ENCODE measurements around the gene KIF4B.
"Not testable (repeated sequence)": the region's sequence is repeated elsewhere in the genome, so short reads cannot be mapped to it uniquely, and the experiment has no call there.

The KIF4B gene

DNA sequence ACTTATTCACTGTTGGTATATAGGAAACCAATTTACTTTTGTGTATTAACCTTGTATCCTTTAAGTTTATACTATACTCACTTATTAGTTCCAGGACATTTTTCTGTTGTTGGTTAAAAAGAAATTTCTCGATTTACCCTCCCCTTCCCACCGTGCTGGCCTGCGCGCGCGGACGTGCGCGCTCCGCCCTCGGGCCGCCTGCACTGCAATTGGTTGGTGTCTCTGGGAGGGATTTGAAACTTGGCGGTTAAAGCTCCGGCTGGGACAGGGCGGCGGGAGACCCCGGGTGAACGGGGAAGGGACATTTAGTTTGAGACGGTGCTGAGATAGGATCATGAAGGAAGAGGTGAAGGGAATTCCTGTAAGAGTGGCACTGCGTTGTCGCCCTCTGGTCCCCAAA is at the start of gene KIF4B:
KIF4B (plus strand) TSS at position 230 of the 400 bp plus-strand sequence; CDS start at position 335, 105 bp downstream.
- no peak for DNase-seq

DNA sequence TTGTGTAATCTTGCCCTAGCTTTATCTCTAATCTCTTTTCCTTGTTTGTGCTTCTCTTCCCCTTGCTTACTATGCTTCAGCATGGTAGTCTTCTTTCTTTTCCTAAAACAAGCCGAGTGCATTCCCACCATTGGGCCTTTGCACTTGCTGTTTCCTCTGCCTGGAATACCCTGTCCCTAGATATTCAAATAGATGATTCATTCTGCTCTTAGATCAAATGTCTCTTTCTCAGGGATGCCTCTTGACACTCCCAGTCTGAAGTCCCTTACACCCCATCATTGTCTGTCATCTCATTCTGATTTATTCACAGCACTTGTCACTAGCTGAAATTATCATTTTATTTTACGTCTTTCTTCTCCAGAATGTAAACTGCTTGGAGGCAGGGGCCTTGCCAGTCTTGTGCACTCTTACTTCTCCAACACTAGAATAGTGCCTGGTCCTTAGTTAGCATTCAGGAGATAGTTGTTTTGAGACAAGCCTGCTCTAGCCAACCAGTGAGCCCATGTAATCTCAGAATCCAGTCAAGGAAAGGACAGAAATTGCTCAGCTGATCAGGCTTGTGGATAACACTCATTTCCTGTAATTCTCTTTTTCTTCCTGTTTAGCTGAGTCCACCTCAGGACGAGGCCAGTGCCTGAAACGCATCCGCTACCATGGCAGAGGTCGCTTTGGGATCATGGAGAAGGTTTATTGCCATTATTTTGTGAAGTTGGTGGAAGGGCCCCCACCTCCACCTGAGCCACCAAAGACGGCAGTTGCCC is 47.3 kb upstream of the KIF4B start:
- no peak for DNase-seq

- DNase-seq, result no peak
Observed at GRCh38 chr5:154966874-154967273, 46.7 kb upstream of the KIF4B start.

- DNase-seq, result no peak
Observed at GRCh38 chr5:154967421-154968024, 46.0 kb upstream of the KIF4B start.

GRCh38 chr5:154968953-154969352 is 44.6 kb upstream of the KIF4B start:
- no peak for DNase-seq

DNA sequence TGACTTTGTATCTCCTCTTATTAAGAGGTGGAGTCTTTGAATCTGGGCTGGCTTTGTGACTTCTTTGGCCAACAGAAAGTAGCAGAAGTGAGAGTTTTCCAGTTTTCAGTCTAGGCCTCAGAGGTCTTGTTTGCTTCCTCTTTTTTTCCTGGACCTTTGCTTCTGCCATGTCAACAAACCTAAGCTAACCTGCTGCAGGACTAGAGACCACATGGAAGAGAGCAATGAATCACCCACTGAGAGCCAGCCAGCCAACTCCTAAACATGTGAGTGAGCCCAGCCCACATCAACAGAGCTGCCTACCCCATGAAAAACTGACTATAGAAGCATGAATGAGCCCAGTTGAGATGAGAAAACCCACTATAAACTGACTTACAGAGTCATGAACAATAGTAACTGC is 42.8 kb upstream of the KIF4B start:
- no peak for DNase-seq

DNA sequence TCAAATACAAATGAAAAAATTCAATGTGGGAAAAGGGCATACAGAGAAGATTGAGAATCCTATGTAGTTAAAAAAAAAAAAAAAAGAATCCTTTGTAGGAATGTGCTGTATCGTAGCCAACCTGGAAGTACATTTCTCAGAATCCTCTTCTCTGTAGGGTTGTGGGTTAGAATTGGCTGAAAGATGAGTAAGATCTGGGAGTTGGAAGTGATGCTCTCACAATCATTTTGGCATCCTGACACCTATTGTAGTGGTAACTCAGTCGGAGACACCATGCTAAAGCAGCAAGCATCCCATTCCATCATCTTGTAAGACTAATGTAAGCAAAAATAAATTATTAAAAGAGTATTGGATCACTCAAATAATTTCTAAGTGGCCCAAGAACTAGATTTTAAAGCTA is 42.1 kb upstream of the KIF4B start:
- no peak for DNase-seq

DNA sequence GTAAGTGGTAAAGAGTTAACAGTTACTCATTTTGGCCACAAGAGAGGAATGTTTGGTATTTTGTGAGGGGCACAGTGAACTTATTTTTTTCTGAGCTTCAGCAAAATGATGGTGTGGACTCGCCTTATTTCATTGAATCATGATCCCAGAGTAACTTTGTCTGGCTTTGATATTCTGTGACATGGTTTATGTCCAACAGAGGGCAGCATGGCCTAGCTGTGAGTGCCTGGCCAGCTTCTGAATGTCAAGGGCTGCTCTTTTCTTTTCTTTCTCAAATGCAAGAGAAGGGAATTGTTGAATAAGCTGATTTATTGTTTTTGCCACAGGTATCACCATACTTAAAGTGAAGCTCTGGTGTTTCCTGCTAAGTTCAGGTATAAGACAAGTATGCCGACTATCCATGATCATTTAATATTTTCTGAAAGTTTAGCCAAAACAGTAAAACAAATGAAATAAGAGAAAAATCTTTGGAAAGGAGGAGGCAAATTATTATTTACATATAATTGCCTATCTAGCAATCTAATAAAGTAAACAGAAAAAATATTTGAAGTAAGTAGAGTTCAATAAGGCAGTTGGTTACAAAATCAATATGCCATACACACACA is 41.0 kb upstream of the KIF4B start:
- no peak for DNase-seq

GRCh38 chr5:154976082-154976481 is 37.5 kb upstream of the KIF4B start:
- not testable (repeated sequence) for DNase-seq

DNA sequence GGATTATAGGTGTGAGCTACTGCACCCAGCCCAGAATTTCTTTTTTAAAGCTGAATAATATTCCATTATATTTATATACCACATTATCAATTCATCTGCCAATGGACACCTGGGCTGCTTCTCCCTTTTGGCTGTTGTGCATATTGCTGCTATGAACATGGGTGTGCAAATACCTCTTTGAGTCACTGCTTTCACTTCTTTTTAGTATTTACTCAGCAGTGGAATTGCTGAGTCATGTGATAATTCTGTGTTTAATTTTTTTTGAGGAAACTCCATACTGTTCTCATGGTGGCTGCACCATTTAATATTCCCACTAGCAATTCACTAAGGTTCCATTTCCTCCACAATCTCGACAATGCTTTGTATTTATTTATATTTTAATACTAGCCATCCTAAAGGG is 36.1 kb upstream of the KIF4B start:
- no peak for DNase-seq

- not testable (repeated sequence) for DNase-seq
Observed at GRCh38 chr5:154978294-154978693, 35.3 kb upstream of the KIF4B start.

DNA sequence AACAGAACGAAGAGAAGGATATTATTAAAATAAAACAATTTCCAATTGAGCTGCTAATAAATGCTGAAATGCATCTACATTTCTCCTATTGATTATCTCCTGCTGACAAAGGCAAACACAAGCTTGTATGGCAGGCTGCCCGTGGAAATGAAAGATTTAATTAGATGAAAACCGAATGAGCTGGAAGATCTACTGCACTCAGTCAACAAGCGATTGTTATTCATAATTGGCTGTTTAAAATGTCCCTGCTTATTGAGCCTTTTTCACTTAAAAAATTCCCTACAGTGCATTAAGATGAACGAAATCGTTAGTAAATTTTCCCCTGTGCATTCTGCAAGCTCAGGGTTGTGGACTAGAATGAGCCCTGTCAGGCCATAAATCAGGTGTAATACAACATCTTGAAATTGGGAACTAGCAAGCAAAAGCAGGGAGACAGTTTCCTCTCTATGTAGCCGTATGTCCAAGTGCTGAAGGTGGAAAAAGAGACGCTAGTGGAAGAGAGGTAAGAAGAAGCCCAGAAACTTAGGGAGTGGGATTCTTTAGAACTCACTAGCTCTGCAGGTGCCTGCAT is 28.5 kb upstream of the KIF4B start:
- no peak for DNase-seq

- DNase-seq, result no peak
Observed at GRCh38 chr5:154986151-154986550, 27.4 kb upstream of the KIF4B start.

- no peak for DNase-seq
Observed at GRCh38 chr5:154989626-154990025, 23.9 kb upstream of the KIF4B start.

DNA sequence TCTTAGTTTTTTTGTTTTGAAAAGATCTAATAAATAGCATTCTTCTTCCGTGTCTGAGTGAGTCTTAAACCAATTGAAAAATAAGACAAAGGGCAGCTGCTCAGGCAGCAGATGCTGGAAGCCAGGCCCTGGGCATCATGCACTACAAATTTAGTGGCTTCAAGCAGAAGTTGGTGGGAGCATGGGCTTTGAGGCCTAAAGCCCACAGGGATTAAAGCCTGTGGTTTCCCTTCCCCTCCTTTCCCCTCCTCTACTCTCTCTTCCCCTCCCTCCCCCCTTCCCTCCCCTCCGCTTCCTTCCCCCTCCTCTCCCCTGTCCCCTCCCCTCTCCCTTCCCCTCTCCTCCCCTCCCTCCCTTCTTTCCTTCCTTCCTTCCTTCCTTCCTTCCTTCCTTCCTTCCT is 20.1 kb upstream of the KIF4B start:
- DNase-seq, result no peak

DNA sequence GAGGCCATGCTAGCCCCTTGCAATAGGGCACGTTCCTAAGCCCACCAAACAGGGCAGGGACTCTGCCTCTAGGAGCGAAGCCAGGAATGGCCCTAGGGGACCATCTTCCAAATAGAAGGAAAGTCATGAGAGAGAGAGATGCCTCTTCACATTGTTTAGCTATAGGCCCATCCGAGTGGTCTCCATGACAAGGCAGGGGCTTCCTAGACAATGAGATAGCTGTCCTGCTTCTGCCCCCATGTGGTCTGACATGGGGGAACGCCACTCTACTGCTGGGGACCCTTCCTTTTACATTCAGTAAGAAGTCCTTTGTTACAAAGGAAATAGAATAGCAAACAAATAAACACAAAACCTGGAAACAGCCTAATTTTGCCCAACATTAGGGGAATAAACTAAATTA is 17.9 kb upstream of the KIF4B start:
- DNase-seq, result no peak

DNA sequence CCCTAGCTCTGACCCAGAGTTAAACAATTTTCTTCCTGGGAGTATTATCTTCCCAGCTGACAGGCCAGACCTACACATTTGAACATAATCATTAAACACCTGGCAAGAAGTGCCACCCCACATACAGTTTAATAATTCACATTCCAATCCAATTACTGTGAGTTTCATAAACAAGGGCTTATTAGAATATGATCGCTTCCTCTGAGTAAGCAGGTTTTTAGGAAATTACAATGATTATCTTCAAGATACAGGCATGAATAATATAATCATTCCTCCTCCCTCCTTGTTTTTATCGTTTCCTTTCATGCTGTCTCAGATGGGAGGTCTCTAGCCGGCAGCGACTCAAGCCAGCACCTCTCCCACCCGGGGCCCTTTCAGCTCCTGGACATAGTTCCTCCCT is 15.8 kb upstream of the KIF4B start:
- no peak for DNase-seq

DNA sequence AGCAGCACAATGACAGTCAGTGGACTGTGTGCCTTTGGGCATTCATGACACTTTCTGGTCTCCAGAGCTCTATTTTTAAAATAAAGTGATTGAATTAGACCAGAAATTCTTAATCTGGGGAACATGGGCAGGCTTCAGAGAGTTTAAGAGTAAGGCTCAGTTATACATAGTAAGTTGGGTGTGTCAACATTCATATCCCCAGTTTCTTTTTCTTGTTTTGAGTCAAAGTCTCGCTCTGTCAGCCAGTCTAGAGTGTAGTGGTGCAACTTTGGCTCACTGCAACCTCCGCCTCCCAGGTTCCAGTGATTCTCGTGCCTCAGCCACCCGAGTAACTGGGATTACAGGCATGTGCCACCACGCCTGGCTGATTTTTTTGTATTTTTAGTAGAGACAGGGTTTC is 13.7 kb upstream of the KIF4B start:
- no peak for DNase-seq

DNA sequence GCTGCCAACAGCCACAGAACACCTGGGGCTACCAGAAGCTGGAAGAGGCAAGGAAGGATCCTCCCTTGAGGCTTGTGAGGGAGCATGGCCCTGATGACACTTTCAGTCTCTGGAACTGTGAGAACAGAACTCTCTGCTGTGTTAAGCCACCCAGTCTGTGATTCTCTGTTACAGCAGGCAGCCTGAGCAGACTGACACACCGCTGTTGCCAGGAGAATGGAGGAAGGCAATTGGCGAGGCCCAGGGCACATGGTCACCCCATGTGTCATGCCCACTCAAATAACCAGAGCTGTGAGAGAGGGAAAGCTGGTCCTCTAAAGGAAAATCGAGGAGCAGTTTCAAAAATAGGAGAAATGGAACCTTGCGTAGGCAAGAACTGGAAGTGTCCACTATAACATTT is 12.0 kb upstream of the KIF4B start:
- no peak for DNase-seq

GRCh38 chr5:155002722-155003121 is 10.8 kb upstream of the KIF4B start:
- not testable (repeated sequence) for DNase-seq

- DNase-seq, result no peak
Observed at GRCh38 chr5:155004138-155004744, 9.3 kb upstream of the KIF4B start.

DNA sequence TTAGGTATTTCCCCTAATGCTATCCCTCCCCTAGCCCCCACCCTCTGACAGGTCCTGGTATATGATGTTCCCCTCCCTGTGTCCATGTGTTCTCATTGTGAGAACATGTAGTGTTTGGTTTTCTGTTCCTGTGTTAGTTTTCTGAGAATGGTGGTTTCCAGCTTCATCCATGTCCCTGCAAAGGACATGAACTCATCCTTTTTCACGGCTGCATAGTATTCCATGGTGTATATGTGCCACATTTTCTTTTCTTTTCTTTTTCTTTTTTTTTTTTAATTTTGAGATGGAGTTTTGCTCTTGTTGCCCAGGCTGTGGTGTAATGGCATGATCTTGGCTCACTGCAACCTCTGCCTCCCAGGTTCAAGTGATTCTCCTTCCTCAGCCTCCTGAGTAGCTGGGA is 7.3 kb upstream of the KIF4B start:
- DNase-seq, result not testable (repeated sequence)

GRCh38 chr5:155008669-155009068 is 4.9 kb upstream of the KIF4B start:
- no peak for DNase-seq

- DNase-seq, result no peak
Observed at GRCh38 chr5:155010881-155011280, 2.7 kb upstream of the KIF4B start.

All from GF-D8 (cell line).